ENCODE data around the gene METTL13.
A peak's percentile ranks its signal among the peaks of the same experiment; 100 is the strongest.

Gene METTL13

DNA sequence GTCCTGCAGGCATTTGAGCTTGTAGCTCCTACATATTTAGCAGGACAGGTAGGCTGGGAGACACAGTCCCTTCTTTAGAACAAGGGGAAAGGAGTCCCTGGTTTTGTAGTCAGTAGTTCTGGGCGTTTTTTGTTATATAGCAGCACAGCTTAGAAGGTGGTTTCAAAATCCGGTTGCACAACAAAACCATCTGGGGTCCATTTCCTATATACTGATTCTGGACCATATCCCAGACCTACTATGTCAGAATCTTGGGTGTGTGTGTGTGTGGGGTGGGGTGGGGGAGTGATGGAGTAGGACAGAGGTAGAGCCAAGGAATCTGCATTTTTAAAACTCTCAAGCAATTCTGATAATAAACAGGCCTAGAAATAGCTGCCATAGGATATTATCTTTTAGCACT is 21.6 kb downstream of the METTL13 start:
- peak; percentile 35 for DNase-seq (ENCODE audit: low read depth)

DNA sequence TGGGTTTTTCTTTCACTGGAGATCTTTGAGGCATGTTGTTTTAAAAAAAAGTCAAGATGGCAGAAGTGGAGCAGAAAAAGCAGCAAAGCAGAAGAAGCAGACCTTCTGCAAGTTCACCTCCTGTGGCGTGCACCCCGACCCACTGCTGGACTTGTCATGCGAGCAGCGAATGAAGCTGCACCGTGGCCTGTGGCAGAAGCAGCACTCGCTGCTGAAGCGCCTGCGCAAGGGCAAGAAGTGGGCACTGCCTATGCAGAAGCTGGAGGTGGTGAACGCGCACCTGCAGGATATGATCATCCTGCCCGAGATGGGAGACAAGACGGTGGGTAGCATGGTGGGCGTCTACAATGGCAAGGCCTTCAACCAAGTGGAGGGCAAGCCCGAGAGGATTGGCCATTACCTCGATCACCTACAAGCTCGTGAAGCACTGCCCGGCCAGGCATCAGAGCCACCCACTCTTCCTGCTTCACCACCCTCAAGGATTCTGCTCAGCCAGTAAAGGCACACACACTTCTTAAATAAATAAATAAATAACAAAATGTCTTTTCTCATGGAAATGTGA is 22.1 kb downstream of the METTL13 start:
- DNase-seq (ENCODE audit: low read depth) = no peak

DNA sequence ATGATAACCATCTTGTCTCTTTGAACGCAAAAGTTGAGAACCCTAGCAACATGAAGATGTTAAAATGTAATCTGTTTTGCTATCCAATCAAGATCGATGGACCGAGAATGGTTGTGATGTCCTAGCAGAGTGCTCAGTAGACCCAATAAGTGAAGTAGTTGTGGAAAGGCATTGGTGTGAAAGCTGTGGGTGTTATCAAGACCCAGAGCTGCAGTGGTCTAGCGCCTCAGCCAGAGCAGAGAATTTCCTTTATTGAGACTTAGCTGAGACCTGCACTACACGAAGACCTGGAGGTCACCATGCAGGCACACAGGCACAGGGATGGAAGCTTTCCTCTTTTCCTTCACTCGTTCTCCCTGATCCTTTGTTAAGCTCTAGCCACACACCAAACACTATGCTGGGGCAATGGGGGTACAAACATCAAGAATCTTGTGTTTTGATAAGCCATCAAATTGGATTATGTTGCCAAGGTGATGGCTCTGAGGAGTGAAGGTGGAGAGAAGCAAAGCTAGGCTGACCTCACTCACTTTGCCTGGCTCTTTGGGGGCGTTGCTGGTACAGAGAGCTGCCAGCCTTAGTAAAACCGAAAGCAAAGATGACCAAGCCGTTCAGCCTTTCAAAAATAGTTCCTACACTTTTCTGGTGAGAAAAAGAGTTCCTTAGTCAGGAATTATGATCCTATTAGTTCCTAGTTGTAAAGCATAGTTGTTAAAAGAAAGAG is 24.1 kb downstream of the METTL13 start:
- DNase-seq (ENCODE audit: low read depth) = no peak

DNA sequence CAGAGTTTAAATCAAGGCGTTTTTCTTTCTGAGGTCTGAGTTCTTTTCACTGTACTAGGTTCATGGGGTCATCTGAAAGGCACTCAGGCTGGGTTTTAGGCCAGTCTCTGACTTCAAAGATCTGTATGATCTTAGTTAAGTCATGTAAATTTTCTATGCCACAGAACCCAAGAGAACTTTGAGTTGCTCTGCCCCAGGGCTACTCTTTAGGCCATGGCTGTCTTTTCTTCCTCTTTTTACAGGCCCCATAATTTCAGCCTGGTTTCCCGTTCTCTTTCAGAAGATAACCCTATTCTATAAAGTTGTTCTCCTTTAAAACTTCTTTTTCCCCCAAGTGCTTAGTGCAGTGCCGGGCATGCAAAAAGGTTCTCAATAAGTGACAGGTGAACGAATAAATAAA is 26.1 kb downstream of the METTL13 start:
- DNase-seq (ENCODE audit: low read depth) = no peak

DNA sequence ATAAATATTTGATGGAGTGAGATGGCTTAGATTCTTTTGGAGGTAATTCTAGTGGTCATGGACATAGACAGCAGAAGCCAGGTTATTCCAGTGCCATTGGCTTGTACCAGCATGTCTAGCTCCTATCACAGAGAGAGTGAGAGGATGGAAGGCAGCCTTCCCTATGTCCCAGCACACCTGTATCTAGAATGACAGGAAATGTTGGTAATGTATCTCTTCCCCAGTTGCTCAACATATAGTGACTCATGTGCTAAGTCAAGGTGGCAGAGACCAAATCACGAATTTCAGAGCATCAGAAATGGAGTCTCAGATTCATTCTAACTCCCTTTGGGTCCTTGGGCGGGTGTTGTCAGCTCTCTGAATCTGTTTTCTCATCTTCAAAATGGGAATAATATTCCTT is 28.4 kb downstream of the METTL13 start:
- DNase-seq (ENCODE audit: low read depth) = no peak

DNA sequence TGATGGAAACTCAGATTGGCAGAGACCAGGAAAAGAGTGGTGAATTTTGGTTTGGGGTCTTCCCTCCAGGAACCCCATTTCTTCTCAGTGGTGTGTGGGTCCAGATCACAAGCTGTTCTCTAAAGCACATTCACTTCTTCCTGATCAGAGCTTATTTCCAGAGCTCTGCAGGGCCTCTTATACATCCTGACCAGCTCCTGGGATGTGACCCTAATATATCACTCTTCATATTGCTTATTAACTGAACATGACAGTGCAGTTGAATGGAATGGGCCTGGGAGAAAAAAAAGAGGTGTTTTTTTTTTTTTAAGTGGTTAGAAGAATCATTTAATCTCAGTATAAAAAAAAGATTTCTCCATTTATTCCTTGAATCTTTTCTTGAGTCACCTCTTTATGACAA is 30.2 kb downstream of the METTL13 start:
- DNase-seq (ENCODE audit: low read depth) = no peak

DNA sequence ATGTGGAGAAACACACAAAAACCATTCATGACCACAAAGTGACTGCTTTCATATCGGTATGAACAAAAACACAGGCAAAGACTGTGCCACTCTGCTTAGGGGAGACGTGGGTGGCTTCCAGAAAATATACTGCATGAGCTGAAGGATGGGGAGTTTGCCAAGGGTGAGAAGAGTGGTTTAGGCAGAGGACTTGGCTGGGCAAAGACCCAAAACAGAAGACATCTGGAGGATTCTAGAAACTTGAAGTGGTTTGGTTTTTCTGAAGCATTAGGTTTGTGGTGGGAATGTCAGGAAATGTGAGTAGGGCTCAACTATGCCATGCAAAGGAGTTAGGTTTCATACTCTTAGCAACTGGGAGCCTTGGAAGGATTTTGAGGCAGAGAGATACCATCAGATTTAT is 33.2 kb downstream of the METTL13 start:
- DNase-seq (ENCODE audit: low read depth) = peak; percentile 42

DNA sequence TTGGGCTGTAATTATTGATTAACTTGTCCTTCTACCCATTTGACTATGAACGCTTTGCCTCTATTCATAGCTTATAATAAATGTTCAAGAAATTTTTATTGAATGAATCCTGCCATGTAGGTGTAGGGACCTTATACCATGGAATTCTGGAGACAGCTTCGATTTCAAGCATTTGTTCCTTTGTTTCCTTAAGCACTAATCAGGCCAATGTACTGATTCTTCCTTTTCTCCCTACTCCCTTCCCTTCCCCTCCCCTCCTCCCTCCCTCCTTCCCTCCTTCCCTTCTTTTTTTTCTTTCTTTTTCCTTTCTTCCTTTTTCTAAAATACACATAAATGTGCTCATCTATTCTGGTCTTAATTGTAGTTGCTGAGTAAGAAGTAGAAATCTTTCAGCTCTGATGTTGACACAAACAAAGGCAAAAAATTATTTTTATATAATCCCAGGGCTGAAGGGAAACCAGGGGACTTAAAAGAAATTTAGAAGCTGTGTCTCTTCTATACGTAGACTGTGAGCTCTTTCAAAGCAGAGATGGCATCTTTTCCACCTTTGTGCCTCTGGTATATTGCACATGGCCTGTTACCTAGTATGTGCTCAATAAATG is 34.9 kb downstream of the METTL13 start:
- no peak for DNase-seq (ENCODE audit: low read depth)

DNA sequence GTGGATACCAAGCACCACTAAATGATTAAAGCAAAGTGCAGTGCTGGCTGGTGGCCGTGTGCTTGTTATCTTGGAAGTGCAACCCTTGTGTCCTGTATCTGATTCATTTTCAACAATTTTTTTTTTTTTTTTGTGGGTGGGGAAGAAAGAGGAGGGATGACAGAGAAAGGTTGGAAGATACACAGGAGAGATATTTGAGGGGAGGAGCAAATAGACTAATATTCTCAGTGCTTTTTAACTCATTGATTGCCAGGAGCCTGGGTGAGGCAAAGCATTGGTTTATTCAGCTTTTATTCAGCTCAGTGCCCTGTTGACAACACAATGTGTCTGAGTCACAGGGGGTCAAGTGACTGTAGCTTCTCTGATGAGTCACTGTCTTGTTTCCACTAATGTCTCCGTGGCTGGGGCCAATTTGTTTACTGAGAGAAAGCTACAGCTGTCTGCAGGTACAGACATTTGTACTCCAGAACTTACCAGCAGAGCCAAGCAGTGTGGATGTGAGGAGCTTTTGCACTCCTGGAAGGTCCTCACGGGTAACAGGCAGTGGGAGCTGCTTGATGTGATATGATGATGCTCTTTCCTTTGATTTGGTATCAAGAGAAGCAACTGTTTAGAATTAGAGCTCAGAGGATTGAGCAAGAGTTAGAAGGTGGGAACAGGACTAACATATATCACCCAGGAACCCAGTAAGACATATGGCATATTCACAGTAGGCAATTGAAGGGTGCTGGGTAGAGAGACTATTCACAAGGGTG is 36.2 kb downstream of the METTL13 start:
- peak; percentile 79 for DNase-seq (ENCODE audit: low read depth)

DNA sequence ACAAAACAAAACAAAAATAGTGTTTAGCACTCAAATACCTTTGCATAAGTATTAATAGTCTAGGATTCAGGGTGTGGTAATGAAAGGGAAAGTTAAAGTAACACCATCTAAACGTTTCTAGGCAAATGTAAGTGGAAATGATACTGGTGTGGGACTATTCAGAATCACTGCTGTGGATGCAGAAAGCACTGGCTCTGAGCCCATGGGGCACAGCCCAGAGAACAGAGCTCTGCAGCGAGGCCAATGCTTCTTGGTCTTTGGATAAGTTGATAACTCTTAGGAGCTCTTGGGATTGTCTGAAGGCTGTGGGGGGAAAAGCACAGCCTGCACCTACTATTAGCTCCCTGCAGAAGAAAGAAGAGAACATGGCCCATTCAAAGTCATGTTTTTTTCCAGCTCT is 38.5 kb downstream of the METTL13 start:
- no peak for DNase-seq (ENCODE audit: low read depth)

DNA sequence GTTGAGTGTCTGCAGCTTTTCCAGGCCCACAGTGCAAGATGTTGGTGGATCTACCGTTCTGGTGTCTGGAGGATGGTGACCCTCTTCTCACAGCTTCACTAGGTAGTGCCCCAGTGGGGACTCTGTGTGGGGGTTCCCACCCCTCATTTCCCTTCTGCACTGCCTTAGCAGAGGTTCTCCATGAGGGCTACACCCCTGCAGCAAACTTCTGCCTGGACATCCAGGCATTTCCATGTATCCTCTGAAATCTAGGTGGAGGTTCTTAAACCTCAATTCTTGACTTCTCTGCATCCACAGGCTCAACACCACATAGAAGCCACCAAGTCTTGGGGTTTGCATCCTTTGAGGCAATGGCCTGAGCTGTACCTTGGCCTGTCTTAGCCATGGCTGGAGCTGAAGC is 45.5 kb downstream of the METTL13 start:
- DNase-seq (ENCODE audit: low read depth) = no peak

DNA sequence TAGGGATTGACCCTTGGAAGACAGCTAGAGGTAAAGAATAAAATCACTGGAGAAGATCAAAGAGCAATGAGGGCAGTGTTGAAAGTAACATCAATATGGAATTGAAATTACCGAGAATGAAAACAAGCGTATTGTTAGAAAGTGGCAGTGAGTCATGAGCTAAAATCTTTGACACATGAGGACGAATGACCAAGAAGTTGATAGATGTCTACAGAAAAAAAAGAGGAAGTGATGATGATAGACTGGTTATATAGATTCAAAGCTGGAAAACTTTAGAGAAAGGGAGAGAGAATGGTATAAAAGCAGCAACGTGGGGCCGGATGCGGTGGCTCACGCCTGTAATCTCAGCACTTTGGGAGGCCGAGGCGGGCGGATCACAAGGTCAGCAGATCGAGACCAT is 47.3 kb downstream of the METTL13 start:
- DNase-seq (ENCODE audit: low read depth) = no peak

DNA sequence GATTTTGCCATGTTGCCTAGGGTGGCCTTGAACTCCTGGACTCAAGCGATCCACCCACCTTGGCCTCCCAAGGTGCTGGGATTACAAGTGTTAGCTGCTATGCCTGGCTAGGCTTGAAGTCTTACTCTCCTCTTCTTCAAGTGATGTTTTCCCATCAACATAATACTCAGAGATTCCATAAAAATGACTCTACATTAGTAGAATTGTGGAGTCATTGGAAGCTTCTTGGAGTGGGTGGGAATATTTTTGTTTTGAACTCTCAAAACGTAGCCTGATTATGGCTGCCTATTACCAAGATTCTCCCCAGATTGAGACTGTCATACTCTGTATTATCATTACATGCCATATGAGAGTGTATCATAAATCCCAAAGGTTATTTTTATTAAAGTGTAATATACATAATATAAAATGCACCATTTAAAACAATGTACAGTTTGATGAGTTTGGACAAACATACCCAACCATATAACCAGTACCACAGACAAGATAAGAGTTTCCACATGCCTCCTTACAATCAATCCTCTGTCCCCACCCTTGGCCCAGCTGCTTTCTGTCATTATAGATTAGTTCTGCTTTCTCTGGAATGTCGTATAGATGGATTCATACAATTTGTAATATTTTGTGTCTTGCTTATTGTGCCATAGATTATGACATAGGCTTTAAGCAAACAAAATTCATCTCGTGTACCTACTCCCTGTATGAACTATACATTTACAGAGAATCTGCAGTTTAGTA is 51.8 kb downstream of the METTL13 start:
- DNase-seq (ENCODE audit: low read depth) = peak; percentile 3

DNA sequence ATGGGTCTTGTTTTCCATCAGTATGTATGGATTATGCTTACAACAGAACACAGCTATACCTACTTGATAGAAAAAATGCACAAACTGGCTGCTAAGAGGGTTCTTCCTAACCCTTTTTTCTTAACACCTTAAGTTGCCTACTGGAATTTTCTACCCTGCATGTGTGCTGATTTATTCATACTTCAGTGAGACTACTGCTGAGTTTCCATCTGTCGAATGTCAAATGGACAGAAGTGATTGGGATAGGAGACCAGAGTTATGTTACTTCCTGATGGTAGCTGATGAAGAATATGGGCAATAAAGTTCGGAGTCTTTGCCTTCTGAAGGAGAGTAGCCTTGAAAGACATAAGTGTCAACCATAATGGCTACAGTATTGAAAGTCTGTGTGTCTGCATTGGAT is 53.4 kb downstream of the METTL13 start:
- no peak for DNase-seq (ENCODE audit: low read depth)

DNA sequence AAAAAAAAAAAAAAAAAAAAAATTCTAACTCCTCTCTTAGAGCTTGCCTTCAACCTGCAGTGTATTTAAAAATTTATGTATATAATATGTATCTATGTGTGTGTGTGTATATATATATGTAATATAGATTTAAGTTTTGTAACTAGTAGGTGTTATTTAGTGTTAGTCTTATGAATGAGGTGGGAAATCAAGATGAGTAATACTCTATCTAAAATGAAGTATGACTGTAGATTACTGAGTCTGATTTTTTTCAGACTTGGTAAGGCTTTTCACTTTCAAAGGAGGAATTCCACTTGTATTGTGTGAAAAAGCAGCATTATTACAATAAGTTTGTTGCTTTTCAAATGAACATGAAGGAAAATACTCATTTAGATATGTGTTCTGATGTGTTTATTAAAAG is 54.4 kb downstream of the METTL13 start:
- no peak for DNase-seq (ENCODE audit: low read depth)

DNA sequence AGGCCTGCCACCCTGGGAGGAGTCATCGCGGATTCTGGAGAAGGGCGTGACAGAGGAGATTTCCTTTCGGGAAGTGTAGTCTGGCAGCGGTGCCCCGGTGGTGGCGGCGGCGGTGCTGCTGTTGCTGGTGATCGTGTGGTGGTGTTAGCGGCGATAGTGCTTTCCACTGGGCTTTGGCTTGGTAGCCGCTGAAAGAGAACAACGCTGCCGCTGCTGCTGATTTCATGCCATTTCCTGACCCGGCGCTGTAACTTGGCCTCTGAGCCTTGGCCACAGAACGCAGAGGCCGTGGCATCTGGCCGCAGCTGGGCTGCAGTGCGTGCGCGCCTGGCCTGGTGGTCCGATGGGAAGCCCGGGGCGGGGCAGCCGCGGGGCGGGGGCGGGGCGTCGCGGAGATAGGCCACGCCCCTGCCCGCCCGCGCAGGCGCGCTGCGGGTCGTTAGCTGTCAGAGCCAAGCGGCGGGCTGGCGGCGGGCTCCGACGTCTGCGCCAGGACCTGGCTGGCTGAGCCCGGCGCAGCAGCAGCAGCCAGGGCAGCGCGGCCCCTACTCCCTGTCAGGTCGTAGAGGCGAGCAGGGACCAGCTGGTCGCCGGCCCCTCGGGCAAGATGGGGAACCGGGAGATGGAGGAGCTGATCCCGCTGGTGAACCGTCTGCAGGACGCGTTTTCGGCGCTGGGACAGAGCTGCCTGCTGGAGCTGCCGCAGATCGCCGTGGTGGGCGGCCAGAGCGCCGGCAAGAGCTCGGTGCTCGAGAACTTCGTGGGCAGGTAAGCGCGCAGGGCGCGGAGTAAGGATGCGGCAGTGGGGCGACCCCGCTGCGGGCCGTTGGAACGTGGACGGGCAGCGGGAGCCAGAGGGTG is 59.8 kb downstream of the METTL13 start, which contains the start of gene DNM3:
DNM3 (plus strand) TSS at position 449 of the 861 bp plus-strand sequence; CDS start at position 608, 159 bp downstream.
- DNase-seq (ENCODE audit: low read depth) = peak; percentile 82

DNA sequence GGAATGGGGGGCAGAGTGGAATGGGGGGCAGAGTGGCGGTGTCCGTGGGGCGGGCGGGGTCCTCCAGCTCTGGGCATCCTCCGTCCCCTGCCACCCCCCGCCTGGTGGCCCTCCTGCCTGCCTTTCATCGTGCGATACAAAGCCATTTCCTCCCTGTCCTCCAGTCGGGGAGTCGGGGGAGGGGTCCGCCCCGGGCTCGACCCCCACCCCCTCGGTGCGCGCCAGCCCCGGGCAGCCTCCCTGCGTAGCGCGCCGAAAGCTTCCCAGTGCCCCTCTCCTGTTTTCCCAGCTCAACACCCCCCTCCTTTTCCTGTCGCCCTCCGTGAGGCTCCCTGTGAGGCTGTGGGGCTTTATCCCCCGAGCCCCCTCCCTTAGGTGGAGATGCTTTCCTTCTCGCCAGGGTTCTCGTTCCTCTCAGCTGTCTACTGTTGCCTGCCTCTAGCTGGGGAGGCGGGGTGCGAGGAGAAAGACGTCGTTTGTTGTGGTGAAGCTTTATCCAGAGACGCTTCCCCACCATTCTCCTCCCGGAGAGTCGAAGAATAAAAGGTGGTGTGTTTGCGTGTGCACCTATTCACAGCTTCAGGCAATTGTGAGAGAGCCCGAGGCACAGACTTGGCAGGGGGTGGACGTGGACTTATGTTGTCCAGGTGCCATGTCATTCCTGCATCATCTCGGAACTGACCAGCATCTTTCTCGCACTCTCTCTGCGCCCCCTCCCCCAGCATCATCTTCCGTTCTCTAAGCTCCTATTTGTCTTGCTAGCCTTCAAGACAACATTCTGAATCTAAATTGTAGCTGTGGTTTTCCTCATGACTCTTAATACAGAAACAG is 60.7 kb downstream of the METTL13 start:
- DNase-seq (ENCODE audit: low read depth) = peak; percentile 4

DNA sequence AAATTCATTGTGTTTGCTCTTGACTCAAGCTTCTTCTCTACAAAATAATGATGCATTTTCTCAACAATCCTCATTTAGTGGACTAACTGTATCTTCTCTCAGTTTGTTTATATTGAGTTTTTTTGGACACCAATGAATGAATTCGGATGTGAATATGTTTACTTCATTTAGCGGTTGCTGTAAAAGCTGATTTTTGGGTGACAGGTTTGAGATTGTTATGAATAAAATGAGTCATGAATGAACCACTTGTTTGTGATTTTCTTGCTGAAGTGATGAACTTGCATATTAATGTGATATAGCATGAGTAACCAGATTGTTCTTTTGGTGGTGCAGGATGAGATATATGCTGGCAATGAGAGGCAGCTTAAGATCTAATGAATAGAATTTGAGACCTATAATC is 62.9 kb downstream of the METTL13 start:
- DNase-seq (ENCODE audit: low read depth) = no peak

DNA sequence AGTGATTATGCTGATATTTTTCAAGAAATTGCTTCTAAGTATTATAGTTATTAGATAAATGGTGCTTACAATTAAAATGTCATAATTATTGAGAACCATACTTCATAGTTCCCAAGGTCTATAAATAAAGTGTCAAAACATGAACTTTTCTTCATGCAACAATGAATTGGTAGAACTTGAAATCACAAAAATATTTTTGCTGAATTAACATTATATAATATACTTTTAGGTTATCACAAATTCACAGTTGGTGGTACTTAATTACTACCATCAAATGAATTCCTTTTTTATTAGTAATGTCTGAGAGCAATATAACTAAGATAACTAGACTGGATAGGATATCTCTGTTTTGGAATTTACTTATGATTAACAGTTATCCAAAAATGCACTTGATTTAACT is 64.5 kb downstream of the METTL13 start:
- DNase-seq (ENCODE audit: low read depth) = no peak

Data from EH (cell line).